ENCODE results near the gene GNB3.

DNA sequence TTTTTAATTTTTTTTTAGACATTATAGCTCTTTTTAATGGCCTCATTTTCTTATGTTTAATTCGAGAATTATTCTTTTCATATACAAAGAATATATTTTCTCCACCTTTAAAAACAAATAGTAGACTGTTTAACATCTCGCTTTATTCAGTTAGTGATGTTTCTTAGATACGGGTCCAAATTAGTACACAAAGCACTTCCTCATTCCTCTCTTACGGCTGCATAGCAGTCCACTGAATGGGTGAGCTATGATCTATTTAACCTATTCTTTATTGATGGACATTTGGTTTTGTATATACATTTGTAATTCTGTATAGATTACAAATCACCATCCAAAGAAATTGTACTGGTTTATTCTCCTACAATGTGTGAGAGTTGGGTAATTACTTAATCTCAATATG lies 27.4 kb upstream of the GNB3 start:
- TF ChIP-seq, protein P1, sequence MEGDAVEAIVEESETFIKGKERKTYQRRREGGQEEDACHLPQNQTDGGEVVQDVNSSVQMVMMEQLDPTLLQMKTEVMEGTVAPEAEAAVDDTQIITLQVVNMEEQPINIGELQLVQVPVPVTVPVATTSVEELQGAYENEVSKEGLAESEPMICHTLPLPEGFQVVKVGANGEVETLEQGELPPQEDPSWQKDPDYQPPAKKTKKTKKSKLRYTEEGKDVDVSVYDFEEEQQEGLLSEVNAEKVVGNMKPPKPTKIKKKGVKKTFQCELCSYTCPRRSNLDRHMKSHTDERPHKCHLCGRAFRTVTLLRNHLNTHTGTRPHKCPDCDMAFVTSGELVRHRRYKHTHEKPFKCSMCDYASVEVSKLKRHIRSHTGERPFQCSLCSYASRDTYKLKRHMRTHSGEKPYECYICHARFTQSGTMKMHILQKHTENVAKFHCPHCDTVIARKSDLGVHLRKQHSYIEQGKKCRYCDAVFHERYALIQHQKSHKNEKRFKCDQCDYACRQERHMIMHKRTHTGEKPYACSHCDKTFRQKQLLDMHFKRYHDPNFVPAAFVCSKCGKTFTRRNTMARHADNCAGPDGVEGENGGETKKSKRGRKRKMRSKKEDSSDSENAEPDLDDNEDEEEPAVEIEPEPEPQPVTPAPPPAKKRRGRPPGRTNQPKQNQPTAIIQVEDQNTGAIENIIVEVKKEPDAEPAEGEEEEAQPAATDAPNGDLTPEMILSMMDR (conservative IDR thresholded peaks at IDR 0.05 in 1 of 2, IDR thresholded peaks at IDR 0.05 in 1 of 2; ENCODE audit: extremely low read depth in 1 of 2, insufficient read depth in 1 of 2, low read depth in 1 of 2, low read length in 2 of 2): no peak
- TF ChIP-seq EZH2 (IDR thresholded peaks at IDR 0.05; ENCODE audit: borderline replicate concordance, low read length): no peak

All from mammary epithelial cell (primary cell).